Transverse colon (tissue), 3 donors: Measurements from ENCODE around the gene VAC14.

Experiments
- CTCF ChIP-seq, 5 experiments: fragments of 200-600 bp in 3 of 5; fragments of 450-650 bp in 2 of 5; sonication (generic) in 3 of 5; IDR thresholded peaks; 1 replicate in 2 of 5; 2 replicates in 3 of 5; pipeline ENCODE4 v1.5.1; 2016 to 2017; ENCODE audit warnings: antibody characterized with exemption in 5 of 5, inconsistent platforms in 3 of 5, mild to moderate bottlenecking in 2 of 5, moderate library complexity in 1 of 5
- POLR2A ChIP-seq: fragments of 450-650 bp; IDR thresholded peaks from one replicate; pipeline ENCODE4 v1.6.1; 2016; ENCODE audit warnings: antibody characterized with exemption, mild to moderate bottlenecking, moderate library complexity

GRCh38 chr16:70697594-70698170, 103.3 kb downstream of the VAC14 start:
- TF ChIP-seq CTCF (IDR thresholded peaks at IDR 0.05) (no peak), POLR2A (no peak)
